ENCODE data around the gene TEKT2. TPM values are rescaled to one million over a fixed set of nuclear protein-coding genes. Genes with fewer than 3 reads are reported as not detected.

Gene TEKT2
- total RNA-seq, 1 donor from 2014 or later = not detected

GRCh38 chr1:36097693-36098585, 14.0 kb downstream of the TEKT2 start:
- ChIA-PET CTCF (interaction anchor here (0.8 to 1.3 kb wide), 3 partner anchors 37 to 188 kb away, joined by 3 to 5 read pairs (median 4); partner anchors contain the start of gene TRAPPC3), POLR2A (interaction anchor here (0.5 kb wide), 1 partner anchor 180 kb away, joined by 5 read pairs; no protein-coding TSS in a partner anchor)
- no peak overlapping the region for H3K4me3 Mint-ChIP-seq
- no peak for DNase-seq
- TF ChIP-seq CTCF (IDR thresholded peaks at IDR 0.05) = no peak
- peaks cover 34% of the 10 kb centered on the region for H3K36me3 Mint-ChIP-seq (ENCODE audit: low read depth)
- H3K27ac Mint-ChIP-seq = no peak overlapping the region
- intact Hi-C loops (cut with micrococcal nuclease) = no loop called here
- peaks cover 3% of the 10 kb centered on the region for H3K4me1 Mint-ChIP-seq
- H3K9me3 Mint-ChIP-seq = no peaks in the 10 kb centered on the region
- no peak for ATAC-seq (ENCODE audit: low read depth)
- H3K27me3 Mint-ChIP-seq = no peaks in the 10 kb centered on the region

- H3K4me1 Mint-ChIP-seq = peaks cover 3% of the 10 kb centered on the region
Measured at GRCh38 chr1:36098650-36099365, 14.9 kb downstream of the TEKT2 start.

GRCh38 chr1:36099681-36100341, 15.9 kb downstream of the TEKT2 start:
- Mint-ChIP-seq H3K27me3 (no peaks in the 10 kb centered on the region), H3K27ac (no peak overlapping the region), H3K4me3 (no peak overlapping the region), H3K9me3 (no peaks in the 10 kb centered on the region), H3K36me3 (ENCODE audit: low read depth) (peaks cover 17% of the 10 kb centered on the region), H3K4me1 (peaks cover 3% of the 10 kb centered on the region)
- DNase-seq (peak; percentile 67), ATAC-seq (ENCODE audit: low read depth) (peak; percentile 86)
- POLR2A ChIA-PET = interaction anchor here (0.7 kb wide), 1 partner anchor 174 kb away, joined by 13 read pairs; no protein-coding TSS in a partner anchor
- CTCF ChIA-PET = interaction anchor here (0.6 to 4.4 kb wide), 14 partner anchors 32 to 322 kb away, joined by 3 to 38 read pairs (median 4); partner anchors contain the start of gene TRAPPC3
- intact Hi-C loops (cut with micrococcal nuclease) = loop anchor here (1.0 kb wide), 5 partner anchors 34 to 321 kb away; no protein-coding TSS in a partner anchor
- TF ChIP-seq CTCF (IDR thresholded peaks at IDR 0.05) = no peak

More at GRCh38 chr1:36098650-36099365, 14.9 kb downstream of the TEKT2 start:
- no peak for DNase-seq
- TF ChIP-seq CTCF (IDR thresholded peaks at IDR 0.05) = no peak
- Mint-ChIP-seq H3K27me3 (no peaks in the 10 kb centered on the region), H3K36me3 (ENCODE audit: low read depth) (peaks cover 26% of the 10 kb centered on the region), H3K9me3 (no peaks in the 10 kb centered on the region), H3K4me3 (no peak overlapping the region), H3K27ac (no peak overlapping the region)
- CTCF ChIA-PET = interaction anchor here (0.8 kb wide), 1 partner anchor 36 kb away, joined by 4 read pairs; no protein-coding TSS in a partner anchor
- ATAC-seq (ENCODE audit: low read depth) = no peak
- intact Hi-C loops (cut with micrococcal nuclease) = loop anchor here (1.0 kb wide), 5 partner anchors 35 to 322 kb away; no protein-coding TSS in a partner anchor
- POLR2A ChIA-PET = interaction anchor here (0.5 kb wide), 1 partner anchor 179 kb away, joined by 5 read pairs; no protein-coding TSS in a partner anchor

- no peak for TF ChIP-seq CTCF (IDR thresholded peaks at IDR 0.05)
- DNase-seq (no peak), ATAC-seq (ENCODE audit: low read depth) (no peak)
- Mint-ChIP-seq H3K4me1 (peaks cover 3% of the 10 kb centered on the region), H3K4me3 (no peak overlapping the region), H3K9me3 (no peaks in the 10 kb centered on the region), H3K36me3 (ENCODE audit: low read depth) (peaks cover 13% of the 10 kb centered on the region), H3K27ac (no peak overlapping the region), H3K27me3 (no peaks in the 10 kb centered on the region)
- ChIA-PET POLR2A (interaction anchor here (0.7 kb wide), 1 partner anchor 173 kb away, joined by 13 read pairs; no protein-coding TSS in a partner anchor), CTCF (interaction anchor here (0.6 to 4.4 kb wide), 12 partner anchors 31 to 322 kb away, joined by 3 to 38 read pairs (median 4); partner anchors contain the start of gene TRAPPC3)
- intact Hi-C loops (cut with micrococcal nuclease) = no loop called here
Measured at GRCh38 chr1:36100376-36100775, 16.5 kb downstream of the TEKT2 start.

Measured in activated B cell treated with CpG ODN at 0.5 μM for 24 hours (primary cell).